Panc1 (cell line): Measurements from ENCODE around the gene LYPD6B. TPM values are rescaled to one million over a fixed set of nuclear protein-coding genes. Genes with fewer than 3 reads are reported as not detected.

ENCODE experiments used
- ATAC-seq: fragments of 200-7000 bp; cut with Tn5 transposase; 2 replicates; pipeline ENCODE4 v1.9.1; 2020; ENCODE audit warnings: mild to moderate bottlenecking, moderate library complexity
- BruUV-seq: library from RNA; stranded (reverse); fragments of 400-500 nt; replicated peaks from 2 replicates; lab custom pipeline; 2021; lab: Mats Ljungman, UMichigan
- CTCF ChIA-PET: fragments of 300-600 bp; sonication (Branson Sonifier 250); formaldehyde crosslinking; loops from one replicate; lab custom pipeline; 2022; ENCODE audit warnings: antibody characterized with exemption; lab: Charles Lee
- POLR2A ChIA-PET: fragments of 300-600 bp; sonication (Branson Sonifier 250); formaldehyde crosslinking; loops from one replicate; lab custom pipeline; 2022; ENCODE audit warnings: antibody characterized with exemption; lab: Charles Lee
- DNase-seq: peaks from one replicate; pipeline ENCODE4 v3.0.0-alpha.2; 2010; ENCODE audit warnings: low read depth, low spot score
- H3K27ac ChIP-seq: 2 replicates; pipeline ENCODE4 v1.5.1; 2011; ENCODE audit warnings: mild to moderate bottlenecking, low read length, inconsistent platforms
- H3K27me3 ChIP-seq: fragments of 200-500 bp; sonication (Bioruptor generic); 2 replicates; pipeline ENCODE4 v1.6.0; 2014; ENCODE audit warnings: low read length, inconsistent platforms; ENCODE audit not compliant: control insufficient read depth, insufficient read depth
- H3K36me3 ChIP-seq: fragments of 200-500 bp; sonication (Bioruptor generic); 2 replicates; pipeline ENCODE4 v1.5.1; 2014; ENCODE audit warnings: inconsistent platforms, mild to moderate bottlenecking, low read length, moderate library complexity; ENCODE audit not compliant: control insufficient read depth, insufficient read depth
- H3K4me1 ChIP-seq: 2 replicates; pipeline ENCODE4 v1.5.1; 2011; ENCODE audit warnings: inconsistent platforms, mild to moderate bottlenecking, low read length, moderate library complexity; ENCODE audit not compliant: control insufficient read depth, insufficient read depth
- H3K4me3 ChIP-seq, 2 experiments: 2 replicates each; pipeline ENCODE4 v1.5.1; 2011 to 2012; ENCODE audit warnings: low read depth in 2 of 2, low read length in 2 of 2, mild to moderate bottlenecking in 2 of 2, inconsistent platforms in 1 of 2, moderate library complexity in 1 of 2
- H3K9me3 ChIP-seq: fragments of 200-500 bp; sonication (Bioruptor generic); 2 replicates; pipeline ENCODE4 v1.5.1; 2014; ENCODE audit warnings: low read depth, mild to moderate bottlenecking, inconsistent platforms, low read length, moderate library complexity; ENCODE audit not compliant: control insufficient read depth, insufficient read depth
- CTCF ChIP-seq: fragments of 450-650 bp; IDR thresholded peaks from 2 replicates; pipeline ENCODE4 v1.5.1; 2017; ENCODE audit warnings: mild to moderate bottlenecking
- POLR2AphosphoS5 ChIP-seq: IDR thresholded peaks from 2 replicates; pipeline ENCODE4 v1.6.1; 2012; ENCODE audit warnings: mild to moderate bottlenecking, low read depth, low read length, moderate library complexity
- REST ChIP-seq, 2 experiments: IDR thresholded peaks; 2 replicates each; pipeline ENCODE4 v1.6.1; 2011 to 2012; ENCODE audit warnings: low read depth in 2 of 2, control low read depth in 1 of 2, low read length in 1 of 2, mild to moderate bottlenecking in 1 of 2, moderate library complexity in 1 of 2; ENCODE audit not compliant: insufficient read depth in 1 of 2
- SIN3A ChIP-seq: IDR thresholded peaks from 2 replicates; pipeline ENCODE4 v1.6.1; 2012; ENCODE audit warnings: low read depth, mild to moderate bottlenecking, low read length, moderate library complexity, borderline replicate concordance; ENCODE audit not compliant: insufficient read depth
- TCF7L2 ChIP-seq: IDR thresholded peaks from 2 replicates; pipeline ENCODE4 v1.6.1; 2011; ENCODE audit warnings: mild to moderate bottlenecking, low read depth, low read length, inconsistent platforms
- in situ Hi-C: cut with HindIII; loops from 2 replicates; pipeline ENCODE4 v1.10.0; 2016; ENCODE audit warnings: low sequenced_read_pairs, low pct_unique_long_range_greater_than_20kb
- intact Hi-C: fragments of 100-400 bp; cut with micrococcal nuclease; formaldehyde crosslinking; loops from one replicate; pipeline ENCODE4 v1.10.0; 2022; ENCODE audit not compliant: unreplicated experiment
- total RNA-seq: library from RNA; stranded (reverse); gene quantifications from one replicate; pipeline ENCODE4 v1.2.1, GENCODE V29; 2021; ENCODE audit not compliant: unreplicated experiment

Gene LYPD6B
- total RNA-seq, 1 experiment from 2014 or later, result 2.2 TPM

- POLR2A ChIA-PET, result no interaction called here
- TF ChIP-seq TCF7L2, result no peak
- no peak for TF ChIP-seq POLR2AphosphoS5
- no peak for TF ChIP-seq CTCF
- TF ChIP-seq SIN3A, result no peak
- no peak for TF ChIP-seq REST (IDR thresholded peaks at IDR 0.05; ENCODE audit: insufficient read depth in 1 of 2, low read depth in 2 of 2, low read length in 1 of 2)
- H3K27me3 ChIP-seq, result no peaks in the 10 kb centered on the region; the same call in 1 of the 2 replicates
- DNase-seq (no peak), ATAC-seq (no peak)
- in situ Hi-C loops, result no loop called here
- intact Hi-C loops, result no loop called here
- no peaks in the 10 kb centered on the region for H3K36me3 ChIP-seq
- H3K4me1 ChIP-seq, result no peaks in the 10 kb centered on the region
- BruUV-seq, result no TSS peak
- no peak overlapping the region for H3K4me3 ChIP-seq
- CTCF ChIA-PET, result no interaction called here
- H3K27ac ChIP-seq, result no peak overlapping the region
- H3K9me3 ChIP-seq, result no peaks in the 10 kb centered on the region
Measured at GRCh38 chr2:149160701-149161217, 122.3 kb downstream of the LYPD6B start.

GRCh38 chr2:149161481-149162225 is 123.2 kb downstream of the LYPD6B start:
- TF ChIP-seq TCF7L2 (no peak), SIN3A (no peak), CTCF (no peak), REST (IDR thresholded peaks at IDR 0.05; ENCODE audit: insufficient read depth in 1 of 2, low read depth in 2 of 2, low read length in 1 of 2) (no peak), POLR2AphosphoS5 (no peak)
- ATAC-seq (no peak), DNase-seq (no peak)
- ChIA-PET POLR2A (no interaction called here), CTCF (no interaction called here)
- Histone ChIP-seq H3K27ac (no peak overlapping the region), H3K9me3 (no peaks in the 10 kb centered on the region), H3K36me3 (no peaks in the 10 kb centered on the region), H3K4me3 (no peak overlapping the region), H3K4me1 (no peaks in the 10 kb centered on the region), H3K27me3 (no peaks in the 10 kb centered on the region)
- no TSS peak for BruUV-seq
- intact Hi-C loops, result no loop called here
- in situ Hi-C loops, result no loop called here
